K562 (cell line): ENCODE data around the gene GABRR1. TPM values are rescaled to one million over a fixed set of nuclear protein-coding genes. Genes with fewer than 3 reads are reported as not detected.

Source experiments
- CTBP1 ChIP-seq: fragments of 450-650 bp; IDR thresholded peaks from 2 replicates; pipeline ENCODE4 v1.6.1; 2016; ENCODE audit warnings: borderline replicate concordance
- ELF2 ChIP-seq: fragments of 250-450 bp; sonication (Bioruptor Pico); IDR thresholded peaks from 2 replicates; pipeline ENCODE4 v1.5.0; 2021; ENCODE audit warnings: mild to moderate bottlenecking
- FOXJ3 ChIP-seq: sonication (generic); formaldehyde crosslinking; IDR thresholded peaks from 2 replicates; pipeline ENCODE4 v1.4.0; 2020; ENCODE audit warnings: mild to moderate bottlenecking, missing genetic modification reagents
- HBP1 ChIP-seq: fragments of 450-650 bp; formaldehyde crosslinking; IDR thresholded peaks from 2 replicates; pipeline ENCODE4 v1.4.0; 2022; ENCODE audit warnings: missing genetic modification characterization
- JUNB ChIP-seq: fragments of 450-650 bp; formaldehyde crosslinking; conservative IDR thresholded peaks from 2 replicates; pipeline ENCODE4 v1.4.0; 2020; ENCODE audit warnings: mild to moderate bottlenecking
- KAT7 ChIP-seq: sonication (generic); formaldehyde crosslinking; IDR thresholded peaks from 2 replicates; pipeline ENCODE4 v1.8.0; 2022; ENCODE audit warnings: missing genetic modification reagents, mild to moderate bottlenecking, borderline replicate concordance
- MGA ChIP-seq: fragments of 450-650 bp; IDR thresholded peaks from 2 replicates; pipeline ENCODE4 v1.6.1; 2016; ENCODE audit warnings: mild to moderate bottlenecking, moderate library complexity
- NELFE ChIP-seq: IDR thresholded peaks from 2 replicates; pipeline ENCODE4 v1.6.1; 2011; ENCODE audit warnings: mild to moderate bottlenecking; ENCODE audit not compliant: insufficient read depth, insufficient read length
- ZEB2 ChIP-seq: fragments of 450-650 bp; IDR thresholded peaks from 2 replicates; pipeline ENCODE4 v1.6.1; 2016
- polyA plus RNA-seq, 8 experiments: library from polyadenylated mRNA; depleted of rRNA in 4 of 8; stranded (reverse) in 5 of 8; unstranded in 3 of 8; fragments of >200 nt; fragmentation: Nextera tagmentation in 2 of 8; fragmentation: Illumina TruSeq in 1 of 8; extraction: Ambion mirVana in 2 of 8; extraction: Trizol in 1 of 8; gene quantifications; 2 replicates each; pipeline versions ENCODE4 v1.2.1 to v1.2.3, GENCODE V29; 2011 to 2014; ENCODE audit warnings: inconsistent platforms in 1 of 8, missing spikeins in 1 of 8
- total RNA-seq, 7 experiments: library from RNA; depleted of rRNA in 6 of 7; stranded (reverse); fragments of >200 nt in 6 of 7; fragmentation: Illumina TruSeq in 2 of 7; extraction: Trizol in 2 of 7; gene quantifications; 2 replicates each; pipeline versions ENCODE4 v1.2.1 to v1.2.3, GENCODE V29; 2011 to 2021; ENCODE audit warnings: low replicate concordance in 1 of 7
- TF ChIP-seq, protein P1 (sequence below), 2 experiments: fragments of 250-450 bp in 1 of 2; fragments of 450-650 bp in 1 of 2; sonication (Bioruptor Pico) in 1 of 2; IDR thresholded peaks; 2 replicates each; pipeline versions ENCODE4 v1.6.1 to v1.8.0; 2016 to 2021; ENCODE audit warnings: mild to moderate bottlenecking in 2 of 2, moderate library complexity in 2 of 2, missing compliant biosample characterization in 1 of 2, missing genetic modification characterization in 1 of 2

Gene GABRR1
- total and polyA plus RNA-seq, 9 of the 15 experiments (the other 6 are each of a cell fraction or from before 2014, with no cell fraction given), result not detected

DNA sequence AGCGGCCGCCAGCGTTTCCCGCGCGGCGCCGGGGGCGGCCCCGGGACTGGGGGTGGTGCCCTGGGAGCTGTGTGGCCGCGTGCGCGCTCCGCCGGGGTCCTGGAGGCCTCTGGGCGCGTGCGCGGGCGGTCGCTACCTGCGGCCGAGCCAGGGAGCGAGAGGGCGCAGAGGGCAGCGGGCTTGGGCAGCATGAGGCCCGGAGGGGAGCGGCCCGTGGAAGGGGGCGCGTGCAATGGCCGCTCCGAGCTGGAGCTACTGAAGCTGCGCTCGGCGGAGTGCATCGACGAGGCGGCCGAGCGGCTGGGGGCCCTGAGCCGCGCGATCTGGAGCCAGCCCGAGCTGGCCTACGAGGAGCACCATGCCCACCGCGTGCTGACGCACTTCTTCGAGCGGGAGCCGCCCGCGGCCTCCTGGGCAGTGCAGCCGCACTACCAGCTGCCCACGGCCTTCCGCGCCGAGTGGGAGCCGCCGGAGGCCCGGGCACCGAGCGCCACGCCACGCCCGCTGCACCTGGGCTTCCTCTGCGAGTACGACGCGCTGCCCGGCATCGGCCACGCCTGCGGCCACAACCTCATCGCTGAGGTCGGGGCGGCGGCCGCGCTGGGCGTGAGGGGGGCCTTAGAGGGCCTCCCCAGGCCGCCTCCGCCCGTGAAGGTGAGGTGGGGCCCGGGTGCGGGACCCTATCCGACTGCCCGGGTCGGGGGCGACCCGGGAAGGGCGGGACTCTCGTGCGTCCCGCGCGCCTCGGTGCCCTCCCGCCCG is 71.0 kb downstream of the GABRR1 start, which contains the start of gene PM20D2 (continued):
- TF ChIP-seq MGA (peak; percentile 62; the same call in 1 of the 2 replicates), NELFE (no peak), ZEB2 (no peak), FOXJ3 (CRISPR knock-in tag) (no peak), ELF2 (CRISPR knock-in tag) (no peak), JUNB (CRISPR knock-in tag) (no peak), KAT7 (CRISPR knock-in tag) (no peak), HBP1 (CRISPR knock-in tag) (no peak), CTBP1 (0 out of 2 replicates have a peak, but pooled peaks have one; percentile 21)
- TF ChIP-seq, protein P1, sequence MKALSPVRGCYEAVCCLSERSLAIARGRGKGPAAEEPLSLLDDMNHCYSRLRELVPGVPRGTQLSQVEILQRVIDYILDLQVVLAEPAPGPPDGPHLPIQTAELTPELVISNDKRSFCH (CRISPR knock-in tag; IDR thresholded peaks at IDR 0.05), result no peak
- TF ChIP-seq, protein P1 (tag; IDR thresholded peaks at IDR 0.05), result no peak
